Measurements from ENCODE around the gene SLC25A34.
"Not testable (repeated sequence)": the region's sequence is repeated elsewhere in the genome, so short reads cannot be mapped to it uniquely, and the experiment has no call there.

SLC25A34 gene

GRCh38 chr1:15736038-15736891 lies at the start of gene SLC25A34:
Gene SLC25A34 (plus strand): TSS chr1:15736258. CDS start chr1:15736486, 228 bp downstream.
- DNase-seq (ENCODE audit: low read depth in 2 of 2), result no peak

- no peak for DNase-seq (ENCODE audit: low read depth in 2 of 2)
Measured at GRCh38 chr1:15687446-15687845, 48.6 kb upstream of the SLC25A34 start.

GRCh38 chr1:15690317-15690716 lies 45.7 kb upstream of the SLC25A34 start:
- no peak for DNase-seq (ENCODE audit: low read depth in 2 of 2)

GRCh38 chr1:15691434-15692032 lies 44.5 kb upstream of the SLC25A34 start:
- no peak for DNase-seq (ENCODE audit: low read depth in 2 of 2)

- no peak for DNase-seq (ENCODE audit: low read depth in 2 of 2)
Measured at GRCh38 chr1:15692121-15692682, 43.9 kb upstream of the SLC25A34 start.

GRCh38 chr1:15693371-15693770 lies 42.7 kb upstream of the SLC25A34 start:
- no peak for DNase-seq (ENCODE audit: low read depth in 2 of 2)

GRCh38 chr1:15696956-15697521 lies 39.0 kb upstream of the SLC25A34 start:
- DNase-seq (ENCODE audit: low read depth in 2 of 2), result no peak

- no peak for DNase-seq (ENCODE audit: low read depth in 2 of 2)
Measured at GRCh38 chr1:15698201-15698600, 37.9 kb upstream of the SLC25A34 start.

GRCh38 chr1:15699321-15699720 lies 36.7 kb upstream of the SLC25A34 start:
- DNase-seq (ENCODE audit: low read depth in 2 of 2), result not testable (repeated sequence)

- DNase-seq (ENCODE audit: low read depth in 2 of 2), result no peak
Measured at GRCh38 chr1:15700508-15700907, 35.5 kb upstream of the SLC25A34 start.

- no peak for DNase-seq (ENCODE audit: low read depth in 2 of 2)
Measured at GRCh38 chr1:15701784-15702183, 34.3 kb upstream of the SLC25A34 start.

GRCh38 chr1:15702722-15703550 lies 33.1 kb upstream of the SLC25A34 start:
- DNase-seq (ENCODE audit: low read depth in 2 of 2), result no peak

- DNase-seq (ENCODE audit: low read depth in 2 of 2), result no peak
Measured at GRCh38 chr1:15703562-15703961, 32.5 kb upstream of the SLC25A34 start.

GRCh38 chr1:15704526-15705183 lies 31.4 kb upstream of the SLC25A34 start:
- DNase-seq (ENCODE audit: low read depth in 2 of 2), result no peak

GRCh38 chr1:15705184-15705566 lies 30.9 kb upstream of the SLC25A34 start:
- no peak for DNase-seq (ENCODE audit: low read depth in 2 of 2)

GRCh38 chr1:15706751-15707150 lies 29.3 kb upstream of the SLC25A34 start:
- DNase-seq (ENCODE audit: low read depth in 2 of 2), result no peak

- DNase-seq (ENCODE audit: low read depth in 2 of 2), result no peak
Measured at GRCh38 chr1:15707239-15707925, 28.7 kb upstream of the SLC25A34 start.

GRCh38 chr1:15708486-15709137 lies 27.4 kb upstream of the SLC25A34 start:
- DNase-seq (ENCODE audit: low read depth in 2 of 2), result no peak

GRCh38 chr1:15709226-15709625 lies 26.8 kb upstream of the SLC25A34 start:
- no peak for DNase-seq (ENCODE audit: low read depth in 2 of 2)

- DNase-seq (ENCODE audit: low read depth in 2 of 2), result no peak
Measured at GRCh38 chr1:15712168-15712567, 23.9 kb upstream of the SLC25A34 start.
